GM10847 (cell line): ENCODE data around the gene PIP5KL1.

ENCODE experiments used
- POLR2A ChIP-seq: IDR thresholded peaks from 2 replicates; pipeline ENCODE4 v1.6.1; 2011; ENCODE audit not compliant: insufficient read length; ENCODE audit errors: extremely low read depth

PIP5KL1 gene

GRCh38 chr9:127886401-127886972 lies 44.1 kb downstream of the PIP5KL1 start:
- TF ChIP-seq POLR2A = no peak

- TF ChIP-seq POLR2A = no peak
These were observed 44.9 kb downstream of the PIP5KL1 start for GRCh38 chr9:127885508-127886281.

- no peak for TF ChIP-seq POLR2A
These were observed 45.5 kb downstream of the PIP5KL1 start for GRCh38 chr9:127884976-127885490.

- TF ChIP-seq POLR2A = no peak
These were observed 46.1 kb downstream of the PIP5KL1 start for GRCh38 chr9:127884427-127884911.

- no peak for TF ChIP-seq POLR2A
These were observed 46.6 kb downstream of the PIP5KL1 start for GRCh38 chr9:127883959-127884358.

GRCh38 chr9:127880143-127880542 lies 50.4 kb downstream of the PIP5KL1 start:
- TF ChIP-seq POLR2A = no peak

DNA sequence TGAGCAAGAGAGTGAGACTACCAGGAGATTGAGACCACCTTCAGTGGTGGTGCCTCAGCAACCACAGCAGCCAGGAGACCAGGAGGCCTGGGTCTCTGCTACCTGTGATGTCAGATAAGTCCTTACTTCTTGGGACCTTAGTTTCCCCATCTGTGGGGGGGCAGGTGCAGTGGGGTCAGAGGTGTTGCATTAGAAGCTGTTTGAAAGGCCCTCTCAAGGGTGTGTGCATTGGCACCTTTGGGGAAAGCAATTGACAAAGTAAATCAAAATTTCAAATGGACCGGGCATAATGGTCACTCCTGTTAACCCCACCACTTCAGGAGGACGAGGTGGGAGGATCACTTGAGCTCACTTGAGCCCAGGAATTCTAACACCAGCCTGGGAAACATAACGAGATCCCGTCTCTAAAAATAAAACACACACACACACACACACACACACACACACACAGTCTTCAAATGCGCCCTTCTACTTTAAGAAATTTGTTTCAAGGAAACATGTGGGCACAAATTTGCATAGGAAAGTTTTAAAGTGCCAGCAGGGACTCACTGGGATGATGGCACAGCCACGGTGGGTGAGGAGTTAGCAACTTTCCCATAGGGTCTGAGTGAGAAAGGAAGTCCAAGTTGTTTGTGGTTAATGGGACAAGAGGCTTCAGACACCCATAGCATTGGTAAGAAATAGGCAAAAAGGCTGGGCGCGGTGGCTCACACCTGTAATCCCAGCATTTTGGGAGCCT lies 51.8 kb downstream of the PIP5KL1 start:
- no peak for TF ChIP-seq POLR2A

DNA sequence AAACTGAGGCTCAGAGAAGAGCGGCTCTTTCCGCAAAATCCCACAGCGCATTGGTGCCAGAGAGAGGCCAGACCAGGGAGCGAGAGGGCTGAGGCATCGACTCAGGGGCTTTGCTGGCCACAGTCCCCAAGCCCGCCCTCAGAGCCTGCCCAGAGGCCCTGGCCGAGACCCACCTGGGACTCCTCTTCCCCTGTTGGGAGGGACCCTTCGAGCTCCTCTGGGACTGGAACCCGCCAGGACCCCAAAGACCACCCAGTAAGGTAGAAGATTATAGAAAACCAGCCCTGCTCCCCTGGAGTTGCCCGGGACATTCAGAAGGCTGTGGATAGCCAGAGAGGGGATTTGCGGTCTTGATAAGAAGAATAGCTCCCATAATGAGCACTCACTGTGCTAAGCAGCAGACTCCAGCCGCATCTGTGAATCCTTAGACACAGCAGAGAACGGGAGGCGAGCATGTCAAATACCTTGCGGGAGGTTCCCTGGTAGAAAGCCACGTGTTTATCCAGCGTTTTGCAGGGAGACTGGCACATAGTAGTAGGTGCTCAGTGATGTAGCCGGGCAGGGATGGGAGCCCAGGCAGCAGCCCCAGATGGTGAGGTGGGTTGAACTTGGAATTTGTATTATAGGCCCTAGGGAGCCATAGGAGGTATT lies 52.5 kb downstream of the PIP5KL1 start:
- TF ChIP-seq POLR2A = no peak

- TF ChIP-seq POLR2A = no peak
These were observed 53.0 kb downstream of the PIP5KL1 start, which contains the start of gene AK1 for GRCh38 chr9:127877566-127877998. AK1 (minus strand) TSS chr9:127877675; CDS start chr9:127874617, 3,058 bp downstream.

GRCh38 chr9:127876764-127877562 lies 53.6 kb downstream of the PIP5KL1 start:
- TF ChIP-seq POLR2A = no peak

DNA sequence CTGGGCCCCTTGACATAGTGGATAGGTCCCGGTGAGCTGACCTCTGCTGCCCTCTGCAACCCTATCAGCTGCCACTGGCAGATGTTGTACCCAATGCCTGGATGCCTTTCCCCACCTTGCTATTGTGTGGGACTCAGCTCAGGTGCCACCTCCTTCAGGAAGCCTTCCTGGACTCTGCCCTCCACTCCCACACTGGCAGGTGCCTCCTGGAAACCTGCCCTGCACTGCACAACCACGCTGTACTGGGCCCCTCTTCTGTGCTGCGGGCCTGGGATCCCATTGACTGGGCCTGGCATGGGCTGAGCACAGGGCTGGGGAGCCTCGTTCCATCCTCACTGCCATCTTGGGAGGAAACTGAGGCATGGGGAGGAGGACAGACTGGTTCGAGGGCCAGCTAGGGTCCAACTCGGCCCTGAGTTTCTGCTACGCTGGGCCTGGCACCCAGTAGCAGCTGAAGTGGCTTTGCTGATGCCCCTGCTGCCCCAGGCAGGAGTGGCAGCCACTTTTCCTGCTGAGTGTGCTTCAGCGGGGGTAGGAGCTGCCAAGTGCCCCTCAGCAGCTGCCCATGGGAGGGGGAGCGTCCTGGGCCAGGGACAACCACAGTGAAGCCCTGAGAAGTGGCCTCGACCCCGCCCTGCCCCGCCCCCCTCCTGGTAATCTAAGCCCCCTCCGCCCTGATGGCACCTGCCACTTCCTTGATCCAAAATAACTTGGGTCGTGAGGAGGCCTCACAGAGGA lies 54.4 kb downstream of the PIP5KL1 start:
- no peak for TF ChIP-seq POLR2A

GRCh38 chr9:127875306-127875966 lies 55.1 kb downstream of the PIP5KL1 start:
- no peak for TF ChIP-seq POLR2A
